ENCODE measurements around the gene NARS2.

NARS2 gene

DNA sequence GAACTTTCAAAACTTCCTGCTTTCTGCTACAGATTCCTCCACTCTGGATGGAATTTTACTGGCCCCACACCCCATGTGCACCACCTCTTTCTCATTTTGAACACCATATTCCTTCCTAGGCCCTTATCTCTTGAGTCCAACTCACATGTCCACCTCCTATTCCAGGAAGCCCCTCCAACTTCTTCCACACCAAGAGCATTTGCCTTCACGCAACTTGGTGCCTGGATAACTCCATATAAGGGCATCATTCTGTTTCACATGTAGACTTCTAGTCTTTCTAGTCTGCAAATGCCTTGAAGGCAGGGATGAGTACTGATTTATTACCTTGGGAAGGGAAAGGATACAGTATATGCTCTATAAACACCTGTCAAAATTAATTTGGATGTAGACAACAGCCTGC lies 174.5 kb downstream of the NARS2 start:
- in situ Hi-C loops (cut with MboI; ENCODE audit: low pct_unique_long_range_greater_than_20kb, low sequenced_read_pairs), result no loop called here
- DNase-seq, result no peak

DNA sequence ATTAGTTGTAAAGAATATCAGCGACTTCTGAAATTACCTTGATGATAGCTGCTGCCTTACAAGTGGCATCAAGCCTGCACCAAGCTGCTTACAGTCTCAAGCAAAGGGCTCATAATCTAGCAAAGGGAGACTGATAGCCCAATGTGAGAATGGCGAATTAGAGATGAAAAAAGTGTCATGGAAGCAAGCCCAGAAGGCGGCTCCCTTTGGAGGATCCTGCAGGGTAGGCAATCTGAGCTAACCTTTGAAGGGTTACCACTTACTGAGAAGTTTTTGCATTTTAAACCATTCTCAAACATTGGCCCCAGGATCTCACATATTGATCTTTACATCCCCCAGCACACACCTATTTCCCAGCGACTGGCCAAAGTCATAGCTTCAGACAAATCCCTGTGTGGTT lies 175.5 kb downstream of the NARS2 start:
- in situ Hi-C loops (cut with MboI; ENCODE audit: low pct_unique_long_range_greater_than_20kb, low sequenced_read_pairs), result no loop called here

DNA sequence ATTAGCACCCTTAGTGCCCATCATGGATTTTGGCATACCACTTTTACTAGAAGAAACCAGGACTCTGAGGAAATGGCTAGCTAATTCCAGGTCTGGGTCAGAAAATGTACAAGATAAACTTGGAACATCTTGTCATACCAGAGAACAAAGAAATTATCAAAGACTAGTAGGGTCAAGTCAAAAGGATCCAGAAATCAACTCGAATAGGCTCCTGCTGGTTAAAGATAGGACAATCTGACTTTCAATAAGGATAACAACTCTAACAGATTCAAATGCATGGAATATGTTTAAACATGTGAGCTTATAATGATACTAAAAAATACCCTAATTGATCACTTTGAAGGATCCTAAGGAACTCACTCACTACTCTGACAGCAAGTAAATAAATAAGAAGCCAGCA lies 175.9 kb downstream of the NARS2 start:
- in situ Hi-C loops (cut with MboI; ENCODE audit: low pct_unique_long_range_greater_than_20kb, low sequenced_read_pairs), result no loop called here
- no peak for DNase-seq

More for the DNA sequence above, 175.5 kb downstream of the NARS2 start:
- no peak for DNase-seq

DNA sequence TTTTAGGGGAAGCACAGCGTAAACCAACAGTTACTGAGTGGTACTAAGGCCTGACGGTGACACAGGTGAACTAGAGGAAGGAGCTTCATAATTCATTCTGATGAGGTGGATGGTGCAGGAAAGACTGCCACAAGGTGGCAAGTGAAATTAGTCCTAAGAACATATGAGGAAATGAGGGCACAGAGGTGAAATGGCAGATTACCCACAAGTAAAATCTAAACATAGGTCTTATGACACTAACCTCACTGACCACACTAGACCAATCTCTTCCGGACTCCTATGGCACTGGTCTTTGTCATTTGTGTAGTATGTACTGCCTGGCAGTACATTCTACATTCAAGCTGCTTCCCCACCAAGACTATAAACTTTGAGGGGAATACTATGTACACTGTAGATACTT lies 177.3 kb downstream of the NARS2 start:
- peak; percentile 71 for DNase-seq
- in situ Hi-C loops (cut with MboI; ENCODE audit: low pct_unique_long_range_greater_than_20kb, low sequenced_read_pairs), result no loop called here

DNA sequence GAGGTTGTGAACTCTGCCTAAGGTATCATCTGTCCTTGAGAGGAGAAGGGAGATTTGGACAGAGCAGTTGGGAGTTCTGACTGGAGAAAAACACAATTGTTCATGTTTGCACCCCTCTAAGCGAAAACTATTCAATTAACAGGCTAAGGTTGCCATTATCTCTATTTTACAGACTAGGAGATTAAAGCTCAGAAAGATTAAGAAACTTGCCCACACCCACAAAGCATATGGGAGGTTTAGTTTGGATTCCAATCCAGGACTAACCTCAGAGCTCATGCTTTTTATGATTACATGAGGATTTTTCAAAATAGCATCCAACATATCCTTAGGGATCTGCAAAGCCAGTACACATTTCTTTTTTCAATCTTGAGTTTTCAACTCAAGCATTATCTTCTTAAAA lies 179.1 kb downstream of the NARS2 start:
- no peak for DNase-seq
- in situ Hi-C loops (cut with MboI; ENCODE audit: low pct_unique_long_range_greater_than_20kb, low sequenced_read_pairs), result no loop called here

DNA sequence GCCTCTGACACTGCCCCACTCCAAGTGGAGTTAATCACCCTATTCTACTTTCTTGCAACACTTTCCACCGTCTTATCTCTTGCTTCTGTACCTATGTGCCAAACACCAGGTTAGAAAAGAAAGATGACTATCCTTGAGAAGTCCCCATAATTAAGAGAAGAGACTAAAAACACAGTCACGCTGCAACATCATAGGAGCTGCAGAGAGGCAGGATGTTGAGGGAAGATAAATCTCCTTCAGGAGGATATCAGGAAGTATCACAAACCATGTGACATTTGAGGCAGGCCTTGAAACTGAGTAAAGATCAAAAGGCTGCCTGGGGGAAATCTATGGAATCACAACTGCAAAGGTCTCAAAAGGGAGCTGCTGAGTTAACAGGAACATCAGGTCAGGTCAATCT lies 181.8 kb downstream of the NARS2 start:
- peak; percentile 53 for DNase-seq
- in situ Hi-C loops (cut with MboI; ENCODE audit: low pct_unique_long_range_greater_than_20kb, low sequenced_read_pairs), result no loop called here

DNA sequence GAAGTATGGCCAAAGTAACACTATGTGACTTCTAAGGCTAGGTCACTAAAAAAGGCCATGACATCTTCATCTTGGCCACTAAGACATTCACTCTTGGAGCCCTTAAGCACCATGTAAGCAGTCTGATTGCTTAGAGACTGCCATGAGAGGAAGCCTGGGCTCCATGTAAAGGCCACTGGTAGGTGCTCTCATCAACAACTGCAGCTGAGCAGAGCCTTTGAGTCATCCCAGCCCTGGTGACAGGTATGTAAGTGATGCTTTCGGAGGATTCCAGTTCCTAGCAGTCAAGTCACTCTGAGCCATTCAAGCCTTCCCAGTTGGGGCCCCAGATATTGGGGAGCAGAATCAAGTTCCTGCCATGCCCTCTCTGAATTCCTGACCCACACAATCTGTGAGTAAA lies 183.2 kb downstream of the NARS2 start:
- in situ Hi-C loops (cut with MboI; ENCODE audit: low pct_unique_long_range_greater_than_20kb, low sequenced_read_pairs), result no loop called here
- no peak for DNase-seq

DNA sequence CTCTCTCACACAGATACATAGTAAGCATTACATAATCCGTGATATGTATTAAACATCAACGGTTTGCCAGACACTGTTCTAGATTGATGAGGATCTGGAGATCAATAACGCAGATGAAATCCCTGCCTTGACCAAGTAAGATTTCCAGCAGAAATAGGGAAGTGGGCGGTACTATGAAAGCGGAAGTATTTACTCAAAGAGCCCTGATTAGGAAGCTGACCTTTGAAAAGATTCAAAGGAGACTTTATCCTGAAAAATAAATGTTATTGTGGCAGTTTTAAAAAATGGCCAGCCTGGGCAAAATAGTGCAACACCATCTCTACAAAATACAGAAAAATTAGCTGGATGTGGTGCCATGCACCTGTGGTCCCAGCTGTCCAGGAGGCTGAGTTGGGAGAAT lies 183.9 kb downstream of the NARS2 start:
- no peak for DNase-seq
- in situ Hi-C loops (cut with MboI; ENCODE audit: low pct_unique_long_range_greater_than_20kb, low sequenced_read_pairs), result no loop called here

DNA sequence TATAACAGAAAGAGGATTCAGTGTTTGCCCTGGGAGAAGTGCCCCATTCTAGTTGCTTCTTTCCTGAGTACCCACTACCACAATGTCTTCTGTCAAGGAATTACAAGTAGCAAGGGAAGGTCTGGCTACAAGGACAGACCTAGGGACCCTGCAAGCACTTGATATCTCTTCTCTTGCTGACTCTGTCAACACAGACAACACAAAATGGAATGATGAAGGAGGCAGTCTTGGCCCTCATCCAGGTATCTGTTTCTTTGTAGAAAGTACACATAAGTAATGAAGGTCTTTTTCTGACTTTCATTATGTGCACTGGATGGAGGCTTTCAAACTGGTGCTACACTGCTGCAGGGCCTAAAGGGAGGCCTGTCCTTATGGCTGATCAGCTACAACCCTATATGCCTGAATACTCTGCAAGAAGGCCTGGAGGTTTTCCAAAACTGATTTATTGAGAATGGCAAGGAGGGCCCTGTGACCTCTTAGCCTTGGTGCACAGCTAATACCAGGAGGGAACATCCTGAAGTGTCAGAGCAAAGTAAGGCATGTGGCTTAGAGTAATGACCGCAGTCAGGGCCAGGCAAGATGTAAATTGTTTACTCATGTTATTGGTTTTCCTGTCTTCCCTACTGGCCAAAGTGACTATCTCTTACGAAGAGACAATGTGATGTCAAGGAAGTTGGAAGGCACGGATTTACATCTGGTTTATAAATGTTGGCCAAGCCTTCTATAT lies 188.3 kb downstream of the NARS2 start:
- in situ Hi-C loops (cut with MboI; ENCODE audit: low pct_unique_long_range_greater_than_20kb, low sequenced_read_pairs), result no loop called here
- DNase-seq, result no peak
